Measurements from ENCODE around the gene TEDC1.

The TEDC1 gene

GRCh38 chr14:105517096-105517495 lies 26.1 kb downstream of the TEDC1 start:
- FAIRE-seq = no peak
- DNase-seq (ENCODE audit: insufficient read length, low spot score) = no peak

- no peak for FAIRE-seq
Observed at GRCh38 chr14:105519946-105520698, 29.1 kb downstream of the TEDC1 start.

GRCh38 chr14:105525326-105525725 lies 34.3 kb downstream of the TEDC1 start:
- FAIRE-seq (no peak), DNase-seq (ENCODE audit: insufficient read length, low spot score) (no peak)

More at GRCh38 chr14:105519946-105520698, 29.1 kb downstream of the TEDC1 start:
- DNase-seq (ENCODE audit: insufficient read length, low spot score) = no peak

GRCh38 chr14:105525861-105526775 lies 35.1 kb downstream of the TEDC1 start, which contains the start of gene TMEM121:
TSS of gene TMEM121 (plus strand) at chr14:105526583. CDS start at chr14:105528835, 2,252 bp downstream.
- no peak for DNase-seq (ENCODE audit: insufficient read length, low spot score)

GRCh38 chr14:105526776-105527380 lies 35.8 kb downstream of the TEDC1 start:
- FAIRE-seq (no peak), DNase-seq (ENCODE audit: insufficient read length, low spot score) (no peak)

More at GRCh38 chr14:105525861-105526775, 35.1 kb downstream of the TEDC1 start, which contains the start of gene TMEM121:
- no peak for FAIRE-seq

- no peak for FAIRE-seq
- no peak for DNase-seq (ENCODE audit: insufficient read length, low spot score)
Observed at GRCh38 chr14:105527381-105527825, 36.4 kb downstream of the TEDC1 start.

GRCh38 chr14:105527826-105528585 lies 37.0 kb downstream of the TEDC1 start:
- FAIRE-seq = peak; percentile 52
- DNase-seq (ENCODE audit: insufficient read length, low spot score) = peak; percentile 99

- no peak for DNase-seq (ENCODE audit: insufficient read length, low spot score)
- FAIRE-seq = no peak
Observed at GRCh38 chr14:105528586-105529318, 37.7 kb downstream of the TEDC1 start.

GRCh38 chr14:105529319-105529568 lies 38.2 kb downstream of the TEDC1 start:
- no peak for FAIRE-seq
- DNase-seq (ENCODE audit: insufficient read length, low spot score) = no peak

- FAIRE-seq = no peak
- no peak for DNase-seq (ENCODE audit: insufficient read length, low spot score)
Observed at GRCh38 chr14:105529569-105530284, 38.7 kb downstream of the TEDC1 start.

GRCh38 chr14:105530285-105531087 lies 39.4 kb downstream of the TEDC1 start:
- DNase-seq (ENCODE audit: insufficient read length, low spot score) (no peak), FAIRE-seq (no peak)

- DNase-seq (ENCODE audit: insufficient read length, low spot score) (no peak), FAIRE-seq (no peak)
Observed at GRCh38 chr14:105531088-105531893, 40.2 kb downstream of the TEDC1 start.

- no peak for DNase-seq (ENCODE audit: insufficient read length, low spot score)
- no peak for FAIRE-seq
Observed at GRCh38 chr14:105531894-105532623, 41.0 kb downstream of the TEDC1 start.

GRCh38 chr14:105532735-105533141 lies 41.7 kb downstream of the TEDC1 start:
- DNase-seq (ENCODE audit: insufficient read length, low spot score) = no peak
- no peak for FAIRE-seq

- DNase-seq (ENCODE audit: insufficient read length, low spot score) = no peak
- FAIRE-seq = no peak
Observed at GRCh38 chr14:105533391-105533790, 42.3 kb downstream of the TEDC1 start.

GRCh38 chr14:105533811-105534498 lies 42.9 kb downstream of the TEDC1 start:
- FAIRE-seq = no peak

More at GRCh38 chr14:105533811-105534498, 42.9 kb downstream of the TEDC1 start:
- DNase-seq (ENCODE audit: insufficient read length, low spot score) = no peak

Measured in GM19239 (cell line).